GM21515 (cell line): ENCODE data around the gene KMT2E.
"Not testable (repeated sequence)": the region's sequence is repeated elsewhere in the genome, so short reads cannot be mapped to it uniquely, and the experiment has no call there.

Experiments
- ATAC-seq: cut with Tn5 transposase; IDR thresholded peaks from one replicate; pipeline ENCODE4 v1.9.1; 2021; ENCODE audit not compliant: unreplicated experiment

The KMT2E gene

GRCh38 chr7:104981672-104982037 lies 32.4 kb upstream of the KMT2E start:
- no peak for ATAC-seq

DNA sequence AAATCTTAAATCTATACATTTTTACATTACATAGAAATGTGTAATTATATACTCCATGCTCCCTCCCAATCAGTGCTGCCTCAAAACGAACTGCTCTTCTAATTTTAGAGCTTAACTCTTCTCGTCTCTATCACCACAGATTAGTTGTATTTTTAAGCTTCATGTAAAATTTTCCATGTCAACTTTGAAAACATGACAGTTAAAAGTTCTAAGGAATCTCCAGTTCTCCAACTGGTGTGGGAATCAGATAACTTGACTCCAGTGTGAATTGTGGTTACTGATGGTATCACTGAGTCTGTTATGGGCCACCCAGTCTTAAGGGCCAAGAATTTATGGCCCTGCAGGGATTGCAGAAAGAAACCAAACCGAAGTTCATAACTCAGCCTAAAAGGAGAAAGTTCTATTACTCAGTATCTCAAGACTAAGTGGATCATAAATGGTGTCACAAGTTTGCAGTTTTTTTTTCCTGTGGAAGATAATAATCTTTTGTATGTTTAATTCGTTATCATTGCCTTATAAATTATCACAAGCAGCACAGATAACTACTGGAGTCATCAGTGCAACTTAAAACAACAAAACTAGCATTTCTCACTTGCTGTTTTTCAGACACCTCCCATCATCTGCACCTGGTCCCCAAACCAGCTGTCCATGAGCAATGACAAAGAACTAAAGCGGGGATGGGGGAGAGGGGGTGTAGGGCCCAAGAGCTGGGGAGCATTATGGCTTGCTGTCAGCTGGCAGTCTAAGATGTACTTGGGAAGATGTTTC lies 31.5 kb upstream of the KMT2E start:
- ATAC-seq = no peak

DNA sequence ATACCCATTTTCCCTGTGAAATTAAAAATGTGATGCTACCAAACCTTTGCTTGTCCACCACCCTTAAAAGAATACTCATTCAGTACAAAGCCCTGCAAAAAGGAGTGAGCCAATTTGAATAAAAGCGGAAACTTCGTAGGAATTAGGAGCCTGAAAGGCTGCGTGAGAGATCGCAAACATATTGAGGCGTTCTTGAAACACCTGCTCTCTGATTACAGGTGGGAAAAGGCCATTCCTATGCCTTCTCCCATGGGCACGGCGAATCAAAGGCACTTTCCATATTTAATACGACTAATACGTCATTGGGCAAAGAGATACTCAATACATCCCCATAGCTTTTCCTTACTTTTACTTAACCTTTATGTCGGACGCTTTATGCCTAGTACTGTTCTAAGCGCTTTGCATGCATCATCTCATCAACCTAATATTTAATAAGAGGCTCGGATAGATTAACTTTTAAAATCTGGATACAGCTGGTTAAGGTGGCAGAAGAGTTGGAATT lies 30.9 kb upstream of the KMT2E start:
- no peak for ATAC-seq

- ATAC-seq = peak; percentile 89
Measured at GRCh38 chr7:104983578-104984539, 30.1 kb upstream of the KMT2E start.

DNA sequence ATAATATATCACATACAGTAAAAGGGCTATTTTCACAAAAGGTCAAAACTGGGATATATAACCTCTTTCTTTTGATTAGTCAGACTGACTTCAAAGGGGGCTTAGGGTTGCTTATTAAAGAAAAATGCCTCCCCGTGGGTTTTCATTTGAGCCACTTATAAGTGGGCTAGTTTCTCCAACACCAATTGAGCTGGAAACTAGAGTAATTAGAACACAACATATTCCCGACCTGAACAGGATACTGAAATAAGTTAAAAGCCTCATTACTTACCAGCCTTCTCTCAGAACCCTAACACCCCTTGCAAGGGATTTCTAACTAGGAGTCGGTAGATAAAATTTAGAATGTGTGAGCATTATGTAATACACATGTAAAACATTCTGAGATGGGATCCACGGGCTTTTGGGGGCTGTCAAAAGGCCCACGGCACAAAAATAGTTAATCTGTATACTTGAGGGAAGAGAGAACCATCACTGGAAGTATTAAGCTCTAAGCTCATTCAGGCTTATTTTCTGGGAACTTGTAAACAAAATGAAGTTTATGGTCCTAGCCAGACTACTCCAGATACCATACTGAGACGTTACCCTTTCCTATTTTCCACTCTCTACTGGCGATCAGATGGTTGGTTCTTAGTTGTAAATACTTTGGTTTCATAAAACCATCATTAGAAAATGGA lies 29.3 kb upstream of the KMT2E start:
- ATAC-seq = no peak

- no peak for ATAC-seq
Measured at GRCh38 chr7:104985259-104985617, 28.8 kb upstream of the KMT2E start.

DNA sequence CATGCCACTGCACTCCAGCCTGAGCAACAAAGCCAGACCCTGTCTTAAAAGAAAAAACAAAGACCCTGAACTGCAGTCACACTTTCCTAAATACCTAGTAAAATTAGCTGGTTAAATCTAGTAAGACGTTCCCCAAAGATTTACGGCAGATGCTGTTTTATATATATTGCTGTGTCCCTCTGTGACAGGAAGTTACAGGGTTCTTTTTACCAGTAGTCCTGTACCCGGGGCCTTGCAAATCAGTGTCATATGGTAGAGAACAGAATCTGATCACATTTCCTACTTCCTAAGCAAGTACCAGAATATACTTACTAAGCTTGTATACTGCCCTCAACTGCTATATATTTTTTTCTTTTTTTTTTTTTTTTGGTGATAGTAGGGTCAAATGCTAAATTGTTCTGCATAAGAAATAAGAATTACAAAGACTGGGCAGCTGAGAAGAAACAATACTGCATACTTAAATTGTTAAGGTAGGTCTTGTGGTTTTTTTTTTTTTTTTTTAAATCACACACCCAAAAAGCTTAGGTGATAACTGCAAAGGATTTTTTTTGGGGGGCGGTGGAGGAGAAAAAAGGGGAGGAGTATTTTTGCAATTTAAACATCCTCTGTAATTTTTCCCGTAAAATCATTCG lies 27.3 kb upstream of the KMT2E start:
- no peak for ATAC-seq

GRCh38 chr7:104987403-104987802 lies 26.6 kb upstream of the KMT2E start:
- not testable (repeated sequence) for ATAC-seq

GRCh38 chr7:104990983-104991382 lies 23.0 kb upstream of the KMT2E start:
- ATAC-seq = no peak

DNA sequence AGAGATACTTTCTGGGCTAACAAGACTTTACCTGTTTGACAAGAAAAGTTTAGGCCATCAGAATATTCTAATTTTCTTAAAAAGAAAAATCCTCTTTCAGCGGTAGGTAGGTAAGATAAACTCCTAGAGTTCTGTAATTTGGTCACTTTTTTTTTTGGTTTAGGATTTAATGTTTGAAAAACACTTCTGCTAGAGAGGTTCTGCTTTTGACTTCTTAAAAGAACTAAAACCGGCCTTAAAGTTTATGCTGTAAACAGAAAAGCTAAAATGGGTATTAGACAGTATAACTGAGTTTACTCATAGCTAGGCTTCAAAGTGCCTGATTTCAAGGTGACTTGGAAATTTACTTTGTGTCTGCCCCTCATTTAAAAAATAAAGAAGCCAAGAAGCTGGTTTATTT lies 21.7 kb upstream of the KMT2E start:
- no peak for ATAC-seq

GRCh38 chr7:104993217-104993862 lies 20.7 kb upstream of the KMT2E start:
- ATAC-seq = no peak

- ATAC-seq = no peak
Measured at GRCh38 chr7:104998040-104998752, 15.8 kb upstream of the KMT2E start.

GRCh38 chr7:105000200-105000599 lies 13.8 kb upstream of the KMT2E start:
- ATAC-seq = no peak

GRCh38 chr7:105000927-105001336 lies 13.1 kb upstream of the KMT2E start:
- no peak for ATAC-seq

DNA sequence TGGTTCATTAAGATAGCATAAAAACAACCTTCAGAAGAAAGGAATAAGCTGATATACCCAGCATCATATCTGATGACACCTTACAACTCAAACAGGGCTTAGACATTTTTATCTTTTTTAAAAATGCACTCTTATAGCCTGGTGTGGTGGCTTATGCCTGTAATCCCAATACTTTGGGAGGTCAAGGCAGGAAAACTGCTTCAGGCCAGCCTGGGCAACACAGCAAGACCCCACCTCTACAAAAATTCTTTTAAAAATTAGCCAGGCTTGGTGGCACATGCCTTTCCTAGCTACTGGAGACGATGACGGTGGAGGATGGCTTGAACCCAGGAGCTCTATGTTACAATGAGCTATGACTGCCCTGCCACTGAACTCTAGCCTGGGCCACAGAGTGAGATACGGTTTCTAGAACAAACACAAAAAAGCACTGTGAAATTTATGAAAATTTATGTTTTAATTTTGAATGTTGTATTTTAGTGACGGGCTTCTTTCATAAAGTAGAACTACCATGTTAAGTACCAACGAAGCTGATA lies 12.3 kb upstream of the KMT2E start:
- no peak for ATAC-seq

GRCh38 chr7:105003275-105003674 lies 10.7 kb upstream of the KMT2E start:
- ATAC-seq = no peak

DNA sequence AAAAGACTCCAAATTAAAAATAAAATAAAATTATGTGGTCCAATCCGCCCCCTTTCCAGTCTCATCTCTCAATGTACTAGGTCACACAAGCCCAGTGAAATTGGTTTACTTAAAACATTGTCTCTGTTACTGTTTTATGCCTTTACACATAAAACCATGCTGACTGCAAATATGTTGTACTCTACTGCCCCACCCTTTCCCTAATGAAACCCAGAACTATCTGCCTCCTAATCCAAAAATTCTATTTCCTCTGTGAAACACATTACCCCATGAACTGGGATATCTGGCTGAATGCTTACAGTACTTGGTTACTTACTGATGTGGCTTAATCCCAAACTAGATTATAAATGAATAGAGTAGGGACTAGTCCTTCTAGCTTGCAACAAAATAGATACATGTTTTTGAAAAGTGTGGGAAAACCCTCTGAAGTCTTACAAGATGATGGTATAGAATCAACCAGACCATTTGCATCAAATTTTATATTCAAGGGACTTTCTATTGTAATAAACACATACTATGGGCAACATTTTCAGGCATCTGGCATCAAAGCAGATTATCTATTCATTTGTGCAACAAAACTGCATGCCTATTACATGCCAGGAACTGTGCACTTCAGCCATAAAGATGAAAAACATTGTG lies 10.0 kb upstream of the KMT2E start:
- no peak for ATAC-seq

- ATAC-seq = not testable (repeated sequence)
Measured at GRCh38 chr7:105005006-105005405, 9.0 kb upstream of the KMT2E start.

GRCh38 chr7:105005486-105005885 lies 8.5 kb upstream of the KMT2E start:
- ATAC-seq = not testable (repeated sequence)
